MM.1S (cell line): ENCODE measurements around the gene DDB1.

Source experiments
- DNase-seq: peaks from one replicate; pipeline ENCODE4 v3.0.0-alpha.2; 2015
- H2AFZ ChIP-seq: fragments of 300-600 bp; sonication (generic); 2 replicates; pipeline ENCODE4 v1.6.0; 2016; ENCODE audit warnings: antibody characterized with exemption, low read length
- H3F3A ChIP-seq: fragments of 300-600 bp; sonication (generic); 2 replicates; pipeline ENCODE4 v1.6.1; 2016; ENCODE audit warnings: mild to moderate bottlenecking, antibody characterized with exemption, low read length, moderate library complexity, mixed read lengths; ENCODE audit not compliant: insufficient read depth
- H3K27ac ChIP-seq: fragments of 300-600 bp; sonication (generic); 2 replicates; pipeline ENCODE4 v1.5.1; 2016; ENCODE audit warnings: mild to moderate bottlenecking, low read length
- H3K27me3 ChIP-seq: fragments of 300-600 bp; sonication (generic); replicated peaks from 2 replicates; pipeline ENCODE4 v1.6.0; 2016; ENCODE audit warnings: low read length; ENCODE audit not compliant: insufficient read depth
- H3K36me3 ChIP-seq: fragments of 300-600 bp; sonication (generic); replicated peaks from 2 replicates; pipeline ENCODE4 v1.6.1; 2016; ENCODE audit warnings: mild to moderate bottlenecking, low read length, mixed read lengths; ENCODE audit not compliant: insufficient read depth
- H3K4me1 ChIP-seq: fragments of 300-600 bp; sonication (generic); 2 replicates; pipeline ENCODE4 v1.6.1; 2016; ENCODE audit warnings: low read length, mixed read lengths
- H3K4me2 ChIP-seq: fragments of 300-600 bp; sonication (generic); 2 replicates; pipeline ENCODE4 v1.6.0; 2016; ENCODE audit warnings: low read depth, low read length
- H3K4me3 ChIP-seq: fragments of 300-600 bp; sonication (generic); 2 replicates; pipeline ENCODE4 v1.5.1; 2016; ENCODE audit warnings: low read length, mixed read lengths
- H3K79me2 ChIP-seq: fragments of 300-600 bp; sonication (generic); 2 replicates; pipeline ENCODE4 v1.6.1; 2016; ENCODE audit warnings: mixed run types, low read length, mixed read lengths
- H3K9ac ChIP-seq: fragments of 300-600 bp; sonication (generic); 2 replicates; pipeline ENCODE4 v1.6.1; 2016; ENCODE audit warnings: low read length, mixed read lengths
- H3K9me2 ChIP-seq: fragments of 300-600 bp; sonication (generic); replicated peaks from 2 replicates; pipeline ENCODE4 v1.6.1; 2016; ENCODE audit warnings: mild to moderate bottlenecking, low read length, mixed read lengths; ENCODE audit not compliant: insufficient read depth
- H3K9me3 ChIP-seq: fragments of 300-600 bp; sonication (generic); replicated peaks from 2 replicates; pipeline ENCODE4 v1.6.1; 2016; ENCODE audit warnings: mild to moderate bottlenecking, low read length, mixed read lengths; ENCODE audit not compliant: insufficient read depth
- H4K20me1 ChIP-seq: fragments of 300-600 bp; sonication (generic); 2 replicates; pipeline ENCODE4 v1.6.1; 2016; ENCODE audit warnings: mild to moderate bottlenecking, low read length, moderate library complexity, mixed read lengths; ENCODE audit not compliant: insufficient read depth
- EZH2 ChIP-seq: fragments of 300-600 bp; sonication (generic); optimal IDR thresholded peaks from 2 replicates; pipeline ENCODE3; 2017; ENCODE audit warnings: low read depth, mild to moderate bottlenecking, antibody characterized with exemption, low read length, mixed read lengths
- EZH2phosphoT487 ChIP-seq: fragments of 300-600 bp; sonication (generic); IDR thresholded peaks from 2 replicates; pipeline ENCODE4 v1.6.1; 2018; ENCODE audit warnings: antibody characterized with exemption, low read length
- TF ChIP-seq, protein P1 (sequence below): fragments of 300-600 bp; sonication (generic); IDR thresholded peaks from 2 replicates; pipeline ENCODE4 v1.5.1; 2016; ENCODE audit warnings: antibody characterized with exemption, low read length, mixed read lengths

The DDB1 gene

DNA sequence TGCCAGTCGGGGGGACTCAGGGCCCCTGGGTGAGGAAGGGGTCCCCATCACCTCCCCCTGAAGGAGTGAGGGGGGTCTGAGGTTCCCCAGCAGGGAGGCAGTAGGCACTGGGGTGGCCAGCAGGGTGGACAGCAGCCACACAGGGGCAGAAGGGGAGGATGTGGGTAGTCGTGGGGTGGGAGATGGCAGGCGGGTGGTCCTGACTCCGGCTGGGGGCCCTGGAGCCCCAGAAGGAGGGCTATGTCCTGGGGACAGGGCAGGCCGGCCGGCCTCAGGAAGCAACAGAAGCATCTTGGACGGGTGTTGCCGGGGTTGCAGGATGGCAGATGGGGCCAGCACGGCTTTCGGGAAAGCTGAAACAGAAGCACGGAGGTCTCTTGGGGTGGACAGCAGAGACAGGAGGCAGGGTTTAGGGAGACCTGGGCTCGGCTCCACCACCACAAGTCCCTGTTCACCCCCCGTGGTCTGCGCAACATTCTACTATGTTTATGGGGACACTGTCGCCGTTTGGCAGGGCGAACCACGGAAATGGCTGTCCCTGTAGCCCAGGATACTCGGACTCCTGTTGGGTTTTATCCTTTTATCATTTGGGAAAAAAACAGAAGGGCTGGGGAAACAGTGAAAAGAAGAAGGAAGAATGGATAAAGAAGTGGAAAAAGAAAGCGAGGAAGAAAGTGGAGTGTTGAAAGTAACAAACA is 51.9 kb downstream of the DDB1 start:
- DNase-seq, result no peak
- no peak overlapping the region for H3K9ac ChIP-seq
- no peak for TF ChIP-seq EZH2
- TF ChIP-seq EZH2phosphoT487, result no peak
- TF ChIP-seq, protein P1, sequence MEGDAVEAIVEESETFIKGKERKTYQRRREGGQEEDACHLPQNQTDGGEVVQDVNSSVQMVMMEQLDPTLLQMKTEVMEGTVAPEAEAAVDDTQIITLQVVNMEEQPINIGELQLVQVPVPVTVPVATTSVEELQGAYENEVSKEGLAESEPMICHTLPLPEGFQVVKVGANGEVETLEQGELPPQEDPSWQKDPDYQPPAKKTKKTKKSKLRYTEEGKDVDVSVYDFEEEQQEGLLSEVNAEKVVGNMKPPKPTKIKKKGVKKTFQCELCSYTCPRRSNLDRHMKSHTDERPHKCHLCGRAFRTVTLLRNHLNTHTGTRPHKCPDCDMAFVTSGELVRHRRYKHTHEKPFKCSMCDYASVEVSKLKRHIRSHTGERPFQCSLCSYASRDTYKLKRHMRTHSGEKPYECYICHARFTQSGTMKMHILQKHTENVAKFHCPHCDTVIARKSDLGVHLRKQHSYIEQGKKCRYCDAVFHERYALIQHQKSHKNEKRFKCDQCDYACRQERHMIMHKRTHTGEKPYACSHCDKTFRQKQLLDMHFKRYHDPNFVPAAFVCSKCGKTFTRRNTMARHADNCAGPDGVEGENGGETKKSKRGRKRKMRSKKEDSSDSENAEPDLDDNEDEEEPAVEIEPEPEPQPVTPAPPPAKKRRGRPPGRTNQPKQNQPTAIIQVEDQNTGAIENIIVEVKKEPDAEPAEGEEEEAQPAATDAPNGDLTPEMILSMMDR, result no peak
- no peaks in the 10 kb centered on the region for H3K36me3 ChIP-seq
- H3K9me2 ChIP-seq, result no peaks in the 10 kb centered on the region
- no peaks in the 10 kb centered on the region for H3K79me2 ChIP-seq
- peaks cover 9% of the 10 kb centered on the region for H3K27me3 ChIP-seq
- H3F3A ChIP-seq, result no peaks in the 10 kb centered on the region
- H3K27ac ChIP-seq, result no peak overlapping the region
- no peak overlapping the region for H2AFZ ChIP-seq
- peak overlapping the region; percentile 35 for H3K4me2 ChIP-seq
- no peak overlapping the region for H3K4me3 ChIP-seq
- peaks cover 4% of the 10 kb centered on the region; the same call in 1 of the 2 replicates for H3K4me1 ChIP-seq
- H3K9me3 ChIP-seq, result no peaks in the 10 kb centered on the region
- H4K20me1 ChIP-seq, result no peaks in the 10 kb centered on the region

DNA sequence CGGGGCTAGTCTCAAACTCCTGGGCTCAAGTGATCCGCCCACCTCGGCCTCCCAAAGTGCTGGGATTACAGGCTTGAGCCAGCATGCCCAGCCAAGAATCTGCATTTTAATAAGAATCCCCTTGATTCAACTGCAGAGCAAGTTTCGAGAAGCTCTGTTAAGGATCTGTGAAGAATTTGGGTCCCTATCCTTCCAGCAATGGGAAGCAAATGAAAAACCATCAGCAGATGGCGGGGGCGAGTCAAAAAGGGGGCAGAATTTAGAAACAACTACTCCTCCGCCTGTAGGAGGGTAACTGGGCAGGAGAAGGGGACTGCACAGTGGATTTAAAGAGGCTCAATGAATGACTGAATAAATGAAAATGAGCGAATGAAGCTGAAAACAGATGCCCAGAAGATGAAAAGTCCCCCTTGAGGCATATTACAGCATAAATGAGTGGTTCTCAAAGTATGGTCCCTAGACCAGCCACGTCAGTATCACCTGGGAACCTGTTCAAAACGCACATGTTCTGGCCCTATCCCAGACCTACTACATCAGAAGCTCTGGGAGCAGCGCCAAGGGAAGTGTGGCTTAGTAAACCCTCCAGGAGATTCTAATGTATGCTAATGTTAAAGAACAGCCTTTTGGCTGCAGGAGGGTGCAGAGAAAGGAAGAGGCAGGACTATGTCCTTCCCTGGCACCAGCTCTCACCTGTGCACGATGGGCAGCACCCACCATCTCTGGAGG is 52.8 kb downstream of the DDB1 start:
- H3K27ac ChIP-seq, result no peak overlapping the region
- no peaks in the 10 kb centered on the region for H3F3A ChIP-seq
- H3K36me3 ChIP-seq, result no peaks in the 10 kb centered on the region
- H3K79me2 ChIP-seq, result no peaks in the 10 kb centered on the region
- H3K4me1 ChIP-seq, result peaks cover 4% of the 10 kb centered on the region; the same call in 1 of the 2 replicates
- H3K9ac ChIP-seq, result no peak overlapping the region
- no peak overlapping the region for H3K4me3 ChIP-seq
- H3K4me2 ChIP-seq, result no peak overlapping the region
- H3K27me3 ChIP-seq, result peaks cover 11% of the 10 kb centered on the region
- DNase-seq, result no peak
- no peaks in the 10 kb centered on the region for H4K20me1 ChIP-seq
- no peaks in the 10 kb centered on the region for H3K9me3 ChIP-seq
- no peak overlapping the region for H2AFZ ChIP-seq
- H3K9me2 ChIP-seq, result no peaks in the 10 kb centered on the region
- TF ChIP-seq, protein P1, result no peak
- TF ChIP-seq EZH2 (no peak), EZH2phosphoT487 (no peak)

DNA sequence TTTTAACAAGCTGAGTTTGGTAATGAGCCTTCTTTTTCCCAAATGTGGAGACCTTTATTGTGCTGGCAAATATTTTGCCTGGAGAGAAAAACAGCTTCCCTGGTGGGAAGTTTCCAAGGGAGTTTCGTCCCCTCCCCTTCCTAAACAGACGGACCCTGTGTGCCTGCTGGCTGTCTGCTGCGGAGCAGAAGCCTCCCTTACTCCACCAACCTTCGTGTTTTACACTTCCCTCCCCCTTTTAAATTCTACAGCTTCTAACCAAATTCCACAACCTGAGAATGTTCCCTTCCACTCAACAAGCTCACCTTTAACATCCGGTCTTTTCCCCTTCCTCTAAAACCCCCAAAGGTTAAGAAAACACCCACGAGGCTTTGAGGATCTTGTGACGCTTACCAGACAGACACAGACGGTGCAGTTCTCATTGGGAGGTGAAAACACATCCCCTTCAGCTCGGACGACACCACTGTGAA is 54.9 kb downstream of the DDB1 start:
- H3K4me1 ChIP-seq, result peaks cover 4% of the 10 kb centered on the region; the same call in 1 of the 2 replicates
- H3K79me2 ChIP-seq, result no peaks in the 10 kb centered on the region
- no peaks in the 10 kb centered on the region for H3F3A ChIP-seq
- no peak overlapping the region for H3K4me3 ChIP-seq
- DNase-seq, result peak; percentile 10
- H4K20me1 ChIP-seq, result no peaks in the 10 kb centered on the region
- H3K9me3 ChIP-seq, result no peaks in the 10 kb centered on the region
- peak overlapping the region; percentile 12; the same call in 1 of the 2 replicates for H3K4me2 ChIP-seq
- no peak overlapping the region for H2AFZ ChIP-seq
- no peak overlapping the region for H3K9ac ChIP-seq
- H3K36me3 ChIP-seq, result no peaks in the 10 kb centered on the region
- no peak for TF ChIP-seq EZH2
- TF ChIP-seq EZH2phosphoT487, result no peak
- TF ChIP-seq, protein P1, result no peak
- H3K9me2 ChIP-seq, result no peaks in the 10 kb centered on the region
- peak overlapping the region; percentile 49; the same call in 1 of the 2 replicates for H3K27ac ChIP-seq
- peaks cover 15% of the 10 kb centered on the region for H3K27me3 ChIP-seq
